ENCODE data around the gene EPX.

The EPX gene

DNA sequence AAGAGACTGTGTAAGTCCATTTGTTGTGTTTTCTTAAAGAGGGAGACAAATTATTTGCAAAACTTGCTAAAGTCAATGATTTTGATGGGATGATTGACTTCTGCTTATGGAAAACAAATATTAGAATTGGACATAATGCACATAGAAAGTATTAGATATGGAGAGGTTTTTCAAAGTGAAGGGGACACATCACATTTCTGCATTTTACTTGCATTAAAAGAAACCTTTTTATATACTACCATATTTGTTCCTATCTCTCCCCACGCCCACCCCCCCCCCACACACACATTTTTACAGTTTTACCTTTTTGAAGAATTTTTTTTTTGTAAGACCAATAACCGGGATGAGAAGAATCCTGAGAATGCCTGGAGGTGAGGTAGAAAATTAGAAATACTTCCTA, 34.3 kb upstream of the EPX start:
- no peak for ATAC-seq
- TF ChIP-seq ZC3H10 (CRISPR knock-in tag; IDR thresholded peaks at IDR 0.05) (no peak), ARNTL (CRISPR knock-in tag; IDR thresholded peaks at IDR 0.05; ENCODE audit: borderline replicate concordance, low read depth) (no peak), ISL1 (CRISPR knock-in tag; IDR thresholded peaks at IDR 0.05) (no peak)
- TF ChIP-seq, protein P1, sequence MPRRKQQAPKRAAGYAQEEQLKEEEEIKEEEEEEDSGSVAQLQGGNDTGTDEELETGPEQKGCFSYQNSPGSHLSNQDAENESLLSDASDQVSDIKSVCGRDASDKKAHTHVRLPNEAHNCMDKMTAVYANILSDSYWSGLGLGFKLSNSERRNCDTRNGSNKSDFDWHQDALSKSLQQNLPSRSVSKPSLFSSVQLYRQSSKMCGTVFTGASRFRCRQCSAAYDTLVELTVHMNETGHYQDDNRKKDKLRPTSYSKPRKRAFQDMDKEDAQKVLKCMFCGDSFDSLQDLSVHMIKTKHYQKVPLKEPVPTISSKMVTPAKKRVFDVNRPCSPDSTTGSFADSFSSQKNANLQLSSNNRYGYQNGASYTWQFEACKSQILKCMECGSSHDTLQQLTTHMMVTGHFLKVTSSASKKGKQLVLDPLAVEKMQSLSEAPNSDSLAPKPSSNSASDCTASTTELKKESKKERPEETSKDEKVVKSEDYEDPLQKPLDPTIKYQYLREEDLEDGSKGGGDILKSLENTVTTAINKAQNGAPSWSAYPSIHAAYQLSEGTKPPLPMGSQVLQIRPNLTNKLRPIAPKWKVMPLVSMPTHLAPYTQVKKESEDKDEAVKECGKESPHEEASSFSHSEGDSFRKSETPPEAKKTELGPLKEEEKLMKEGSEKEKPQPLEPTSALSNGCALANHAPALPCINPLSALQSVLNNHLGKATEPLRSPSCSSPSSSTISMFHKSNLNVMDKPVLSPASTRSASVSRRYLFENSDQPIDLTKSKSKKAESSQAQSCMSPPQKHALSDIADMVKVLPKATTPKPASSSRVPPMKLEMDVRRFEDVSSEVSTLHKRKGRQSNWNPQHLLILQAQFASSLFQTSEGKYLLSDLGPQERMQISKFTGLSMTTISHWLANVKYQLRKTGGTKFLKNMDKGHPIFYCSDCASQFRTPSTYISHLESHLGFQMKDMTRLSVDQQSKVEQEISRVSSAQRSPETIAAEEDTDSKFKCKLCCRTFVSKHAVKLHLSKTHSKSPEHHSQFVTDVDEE (CRISPR knock-in tag; IDR thresholded peaks at IDR 0.05), result no peak
- TF ChIP-seq, protein P2, sequence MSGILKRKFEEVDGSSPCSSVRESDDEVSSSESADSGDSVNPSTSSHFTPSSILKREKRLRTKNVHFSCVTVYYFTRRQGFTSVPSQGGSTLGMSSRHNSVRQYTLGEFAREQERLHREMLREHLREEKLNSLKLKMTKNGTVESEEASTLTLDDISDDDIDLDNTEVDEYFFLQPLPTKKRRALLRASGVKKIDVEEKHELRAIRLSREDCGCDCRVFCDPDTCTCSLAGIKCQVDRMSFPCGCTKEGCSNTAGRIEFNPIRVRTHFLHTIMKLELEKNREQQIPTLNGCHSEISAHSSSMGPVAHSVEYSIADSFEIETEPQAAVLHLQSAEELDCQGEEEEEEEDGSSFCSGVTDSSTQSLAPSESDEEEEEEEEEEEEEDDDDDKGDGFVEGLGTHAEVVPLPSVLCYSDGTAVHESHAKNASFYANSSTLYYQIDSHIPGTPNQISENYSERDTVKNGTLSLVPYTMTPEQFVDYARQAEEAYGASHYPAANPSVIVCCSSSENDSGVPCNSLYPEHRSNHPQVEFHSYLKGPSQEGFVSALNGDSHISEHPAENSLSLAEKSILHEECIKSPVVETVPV (CRISPR knock-in tag; IDR thresholded peaks at IDR 0.05), result no peak
- TF ChIP-seq, protein P3, sequence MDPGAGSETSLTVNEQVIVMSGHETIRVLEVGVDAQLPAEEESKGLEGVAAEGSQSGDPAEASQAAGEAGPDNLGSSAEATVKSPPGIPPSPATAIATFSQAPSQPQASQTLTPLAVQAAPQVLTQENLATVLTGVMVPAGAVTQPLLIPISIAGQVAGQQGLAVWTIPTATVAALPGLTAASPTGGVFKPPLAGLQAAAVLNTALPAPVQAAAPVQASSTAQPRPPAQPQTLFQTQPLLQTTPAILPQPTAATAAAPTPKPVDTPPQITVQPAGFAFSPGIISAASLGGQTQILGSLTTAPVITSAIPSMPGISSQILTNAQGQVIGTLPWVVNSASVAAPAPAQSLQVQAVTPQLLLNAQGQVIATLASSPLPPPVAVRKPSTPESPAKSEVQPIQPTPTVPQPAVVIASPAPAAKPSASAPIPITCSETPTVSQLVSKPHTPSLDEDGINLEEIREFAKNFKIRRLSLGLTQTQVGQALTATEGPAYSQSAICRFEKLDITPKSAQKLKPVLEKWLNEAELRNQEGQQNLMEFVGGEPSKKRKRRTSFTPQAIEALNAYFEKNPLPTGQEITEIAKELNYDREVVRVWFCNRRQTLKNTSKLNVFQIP (CRISPR knock-in tag; IDR thresholded peaks at IDR 0.05; ENCODE audit: borderline replicate concordance, low read depth), result no peak

DNA sequence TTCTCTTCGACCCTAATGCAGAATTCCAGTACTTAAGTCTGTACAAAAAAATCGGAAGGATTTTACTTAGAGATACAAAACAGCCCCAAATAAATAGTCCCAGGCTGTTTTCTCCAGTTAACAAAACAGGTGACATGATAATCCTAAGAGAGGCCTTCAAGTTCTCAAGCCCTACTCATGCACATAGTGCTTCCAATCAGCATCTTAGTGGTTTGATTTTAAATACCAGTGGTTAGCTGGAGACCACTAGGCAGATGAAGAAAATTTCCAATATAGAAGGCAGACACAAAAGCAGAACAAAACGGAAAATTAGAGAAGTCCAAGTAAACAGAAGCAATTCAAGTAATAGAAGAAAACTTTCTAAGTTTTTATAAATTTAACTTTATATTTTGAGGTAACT, 31.0 kb upstream of the EPX start:
- no peak for ATAC-seq
- TF ChIP-seq ISL1 (CRISPR knock-in tag; IDR thresholded peaks at IDR 0.05), result no peak
- TF ChIP-seq, protein P2 (CRISPR knock-in tag; IDR thresholded peaks at IDR 0.05), result no peak
- TF ChIP-seq ZFP30 (CRISPR knock-in tag; IDR thresholded peaks at IDR 0.05), result no peak
- TF ChIP-seq ZFP3 (CRISPR knock-in tag; IDR thresholded peaks at IDR 0.05), result no peak
- TF ChIP-seq RARB (CRISPR knock-in tag; IDR thresholded peaks at IDR 0.05), result no peak
- TF ChIP-seq, protein P3 (CRISPR knock-in tag; IDR thresholded peaks at IDR 0.05; ENCODE audit: borderline replicate concordance, low read depth), result no peak
- no peak for TF ChIP-seq ARNTL (CRISPR knock-in tag; IDR thresholded peaks at IDR 0.05; ENCODE audit: borderline replicate concordance, low read depth)
- TF ChIP-seq, protein P4, sequence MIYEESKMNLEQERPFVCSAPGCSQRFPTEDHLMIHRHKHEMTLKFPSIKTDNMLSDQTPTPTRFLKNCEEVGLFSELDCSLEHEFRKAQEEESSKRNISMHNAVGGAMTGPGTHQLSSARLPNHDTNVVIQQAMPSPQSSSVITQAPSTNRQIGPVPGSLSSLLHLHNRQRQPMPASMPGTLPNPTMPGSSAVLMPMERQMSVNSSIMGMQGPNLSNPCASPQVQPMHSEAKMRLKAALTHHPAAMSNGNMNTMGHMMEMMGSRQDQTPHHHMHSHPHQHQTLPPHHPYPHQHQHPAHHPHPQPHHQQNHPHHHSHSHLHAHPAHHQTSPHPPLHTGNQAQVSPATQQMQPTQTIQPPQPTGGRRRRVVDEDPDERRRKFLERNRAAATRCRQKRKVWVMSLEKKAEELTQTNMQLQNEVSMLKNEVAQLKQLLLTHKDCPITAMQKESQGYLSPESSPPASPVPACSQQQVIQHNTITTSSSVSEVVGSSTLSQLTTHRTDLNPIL (CRISPR knock-in tag; IDR thresholded peaks at IDR 0.05; ENCODE audit: low read depth), result no peak
- TF ChIP-seq, protein P5, sequence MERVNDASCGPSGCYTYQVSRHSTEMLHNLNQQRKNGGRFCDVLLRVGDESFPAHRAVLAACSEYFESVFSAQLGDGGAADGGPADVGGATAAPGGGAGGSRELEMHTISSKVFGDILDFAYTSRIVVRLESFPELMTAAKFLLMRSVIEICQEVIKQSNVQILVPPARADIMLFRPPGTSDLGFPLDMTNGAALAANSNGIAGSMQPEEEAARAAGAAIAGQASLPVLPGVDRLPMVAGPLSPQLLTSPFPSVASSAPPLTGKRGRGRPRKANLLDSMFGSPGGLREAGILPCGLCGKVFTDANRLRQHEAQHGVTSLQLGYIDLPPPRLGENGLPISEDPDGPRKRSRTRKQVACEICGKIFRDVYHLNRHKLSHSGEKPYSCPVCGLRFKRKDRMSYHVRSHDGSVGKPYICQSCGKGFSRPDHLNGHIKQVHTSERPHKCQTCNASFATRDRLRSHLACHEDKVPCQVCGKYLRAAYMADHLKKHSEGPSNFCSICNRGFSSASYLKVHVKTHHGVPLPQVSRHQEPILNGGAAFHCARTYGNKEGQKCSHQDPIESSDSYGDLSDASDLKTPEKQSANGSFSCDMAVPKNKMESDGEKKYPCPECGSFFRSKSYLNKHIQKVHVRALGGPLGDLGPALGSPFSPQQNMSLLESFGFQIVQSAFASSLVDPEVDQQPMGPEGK (CRISPR knock-in tag; IDR thresholded peaks at IDR 0.05; ENCODE audit: borderline replicate concordance), result no peak
- no peak for TF ChIP-seq SNAI2 (CRISPR knock-in tag; IDR thresholded peaks at IDR 0.05)
- TF ChIP-seq, protein P1 (CRISPR knock-in tag; IDR thresholded peaks at IDR 0.05), result no peak
- no peak for TF ChIP-seq BACH2 (CRISPR knock-in tag; IDR thresholded peaks at IDR 0.05; ENCODE audit: borderline replicate concordance)
- TF ChIP-seq OSR1 (CRISPR knock-in tag; IDR thresholded peaks at IDR 0.05), result no peak

All from SK-N-SH treated with all-trans-retinoic acid at 6 μM for 48 hours (cell line).